HG03280 (cell line): ENCODE measurements around the gene NF2.

Experiments
- ATAC-seq: cut with Tn5 transposase; IDR thresholded peaks from one replicate; pipeline ENCODE4 v1.9.1; 2021; ENCODE audit warnings: mild to moderate bottlenecking, moderate library complexity; ENCODE audit not compliant: unreplicated experiment

NF2 gene

GRCh38 chr22:29700206-29700899, 96.9 kb downstream of the NF2 start:
- no peak for ATAC-seq

- no peak for ATAC-seq
Observed at GRCh38 chr22:29700900-29701154, 97.4 kb downstream of the NF2 start.

GRCh38 chr22:29701155-29701999, 97.9 kb downstream of the NF2 start:
- ATAC-seq, result no peak

GRCh38 chr22:29702000-29702930, 98.8 kb downstream of the NF2 start:
- no peak for ATAC-seq

- no peak for ATAC-seq
Observed at GRCh38 chr22:29702931-29703501, 99.6 kb downstream of the NF2 start.

- ATAC-seq, result no peak
Observed at GRCh38 chr22:29703569-29704195, 100.2 kb downstream of the NF2 start.

- no peak for ATAC-seq
Observed at GRCh38 chr22:29704528-29705285, 101.3 kb downstream of the NF2 start.

- no peak for ATAC-seq
Observed at GRCh38 chr22:29705651-29706050, 102.2 kb downstream of the NF2 start.

- no peak for ATAC-seq
Observed at GRCh38 chr22:29706486-29706885, 103.1 kb downstream of the NF2 start.

- no peak for ATAC-seq
Observed at GRCh38 chr22:29707010-29707409, 103.6 kb downstream of the NF2 start.

- no peak for ATAC-seq
Observed at GRCh38 chr22:29707471-29707870, 104.0 kb downstream of the NF2 start.

GRCh38 chr22:29710193-29710592, 106.8 kb downstream of the NF2 start:
- no peak for ATAC-seq

GRCh38 chr22:29710922-29711593, 107.6 kb downstream of the NF2 start:
- ATAC-seq, result no peak

- no peak for ATAC-seq
Observed at GRCh38 chr22:29712119-29712518, 108.7 kb downstream of the NF2 start.

GRCh38 chr22:29713156-29713727, 109.8 kb downstream of the NF2 start:
- no peak for ATAC-seq

GRCh38 chr22:29715240-29715639, 111.8 kb downstream of the NF2 start:
- no peak for ATAC-seq

- no peak for ATAC-seq
Observed at GRCh38 chr22:29715705-29716104, 112.3 kb downstream of the NF2 start.

- ATAC-seq, result no peak
Observed at GRCh38 chr22:29716814-29717545, 113.5 kb downstream of the NF2 start.
